ENCODE data around the gene NPEPPS.

DNA sequence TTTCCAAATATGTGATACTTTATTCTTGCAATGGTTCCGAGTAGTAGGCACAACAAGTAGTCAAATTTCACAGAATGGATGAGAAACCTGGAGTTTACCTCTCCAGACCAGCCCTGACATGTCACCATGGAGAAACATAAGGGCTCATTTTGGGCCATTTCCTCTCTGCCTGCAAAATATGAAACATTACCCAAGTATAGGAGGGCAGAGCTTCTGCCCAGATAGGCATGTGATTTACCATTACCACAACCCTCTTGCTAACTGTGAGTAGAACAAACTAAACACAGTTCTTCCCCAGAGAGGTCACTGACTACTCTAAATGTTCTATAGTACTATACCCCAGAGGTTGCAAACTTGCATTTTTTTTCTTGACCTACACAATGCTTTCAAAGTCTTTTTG is 103.1 kb downstream of the NPEPPS start:
- TF ChIP-seq, protein P1, sequence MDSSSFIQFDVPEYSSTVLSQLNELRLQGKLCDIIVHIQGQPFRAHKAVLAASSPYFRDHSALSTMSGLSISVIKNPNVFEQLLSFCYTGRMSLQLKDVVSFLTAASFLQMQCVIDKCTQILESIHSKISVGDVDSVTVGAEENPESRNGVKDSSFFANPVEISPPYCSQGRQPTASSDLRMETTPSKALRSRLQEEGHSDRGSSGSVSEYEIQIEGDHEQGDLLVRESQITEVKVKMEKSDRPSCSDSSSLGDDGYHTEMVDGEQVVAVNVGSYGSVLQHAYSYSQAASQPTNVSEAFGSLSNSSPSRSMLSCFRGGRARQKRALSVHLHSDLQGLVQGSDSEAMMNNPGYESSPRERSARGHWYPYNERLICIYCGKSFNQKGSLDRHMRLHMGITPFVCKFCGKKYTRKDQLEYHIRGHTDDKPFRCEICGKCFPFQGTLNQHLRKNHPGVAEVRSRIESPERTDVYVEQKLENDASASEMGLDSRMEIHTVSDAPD (CRISPR knock-in tag; IDR thresholded peaks at IDR 0.05) = no peak
- TF ChIP-seq KDM5A (IDR thresholded peaks at IDR 0.05; ENCODE audit: borderline replicate concordance, low read length) = no peak
- TF ChIP-seq ZBTB1 (CRISPR knock-in tag; IDR thresholded peaks at IDR 0.05; ENCODE audit: borderline replicate concordance) = no peak
- TF ChIP-seq, protein P2, sequence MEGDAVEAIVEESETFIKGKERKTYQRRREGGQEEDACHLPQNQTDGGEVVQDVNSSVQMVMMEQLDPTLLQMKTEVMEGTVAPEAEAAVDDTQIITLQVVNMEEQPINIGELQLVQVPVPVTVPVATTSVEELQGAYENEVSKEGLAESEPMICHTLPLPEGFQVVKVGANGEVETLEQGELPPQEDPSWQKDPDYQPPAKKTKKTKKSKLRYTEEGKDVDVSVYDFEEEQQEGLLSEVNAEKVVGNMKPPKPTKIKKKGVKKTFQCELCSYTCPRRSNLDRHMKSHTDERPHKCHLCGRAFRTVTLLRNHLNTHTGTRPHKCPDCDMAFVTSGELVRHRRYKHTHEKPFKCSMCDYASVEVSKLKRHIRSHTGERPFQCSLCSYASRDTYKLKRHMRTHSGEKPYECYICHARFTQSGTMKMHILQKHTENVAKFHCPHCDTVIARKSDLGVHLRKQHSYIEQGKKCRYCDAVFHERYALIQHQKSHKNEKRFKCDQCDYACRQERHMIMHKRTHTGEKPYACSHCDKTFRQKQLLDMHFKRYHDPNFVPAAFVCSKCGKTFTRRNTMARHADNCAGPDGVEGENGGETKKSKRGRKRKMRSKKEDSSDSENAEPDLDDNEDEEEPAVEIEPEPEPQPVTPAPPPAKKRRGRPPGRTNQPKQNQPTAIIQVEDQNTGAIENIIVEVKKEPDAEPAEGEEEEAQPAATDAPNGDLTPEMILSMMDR (CRISPR knock-in tag; IDR thresholded peaks at IDR 0.05) = no peak
- no peak for TF ChIP-seq ELF4 (CRISPR knock-in tag; IDR thresholded peaks at IDR 0.05; ENCODE audit: borderline replicate concordance)
- TF ChIP-seq, protein P3, sequence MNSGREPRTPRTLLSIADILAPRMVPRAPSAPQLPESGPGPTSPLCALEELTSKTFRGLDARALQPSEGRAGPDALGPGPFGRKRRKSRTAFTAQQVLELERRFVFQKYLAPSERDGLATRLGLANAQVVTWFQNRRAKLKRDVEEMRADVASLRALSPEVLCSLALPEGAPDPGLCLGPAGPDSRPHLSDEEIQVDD (CRISPR knock-in tag; IDR thresholded peaks at IDR 0.05; ENCODE audit: borderline replicate concordance) = no peak
- no peak for TF ChIP-seq GFI1 (CRISPR knock-in tag; IDR thresholded peaks at IDR 0.05; ENCODE audit: borderline replicate concordance)
- TF ChIP-seq YY1 (IDR thresholded peaks at IDR 0.05; ENCODE audit: insufficient read depth, insufficient replicate concordance, low read depth, low read length) = no peak
- no peak for TF ChIP-seq ZNF773 (CRISPR knock-in tag; IDR thresholded peaks at IDR 0.05; ENCODE audit: borderline replicate concordance)
- no peak for TF ChIP-seq ZNF766 (CRISPR knock-in tag; IDR thresholded peaks at IDR 0.05; ENCODE audit: borderline replicate concordance)
